Loucy (cell line): ENCODE data around the gene MMP19.

ENCODE experiments used
- H2AFZ ChIP-seq: fragments of 200-600 bp; sonication (generic); 2 replicates; pipeline ENCODE4 v1.6.0; 2016; ENCODE audit warnings: antibody characterized with exemption, mild to moderate bottlenecking, low read length, moderate library complexity
- H3F3A ChIP-seq: fragments of 200-600 bp; 2 replicates; pipeline ENCODE4 v1.6.0; 2016; ENCODE audit warnings: antibody characterized with exemption, low read depth, mild to moderate bottlenecking
- H3K27me3 ChIP-seq: fragments of 200-600 bp; sonication (generic); 2 replicates; pipeline ENCODE4 v1.6.1; 2014; ENCODE audit warnings: low read length, mild to moderate bottlenecking; ENCODE audit not compliant: insufficient read depth, poor library complexity, severe bottlenecking
- H3K36me3 ChIP-seq: fragments of 200-600 bp; sonication (generic); 2 replicates; pipeline ENCODE4 v1.6.1; 2016; ENCODE audit warnings: low read length; ENCODE audit not compliant: insufficient read depth
- H3K4me1 ChIP-seq: fragments of 200-600 bp; sonication (generic); 2 replicates; pipeline ENCODE4 v1.5.1; 2014; ENCODE audit warnings: low read length, mild to moderate bottlenecking; ENCODE audit not compliant: insufficient read depth, poor library complexity, severe bottlenecking
- H3K4me2 ChIP-seq: fragments of 200-600 bp; sonication (generic); 2 replicates; pipeline ENCODE4 v1.6.0; 2014; ENCODE audit warnings: antibody characterized with exemption, low read length, low read depth, mild to moderate bottlenecking; ENCODE audit not compliant: poor library complexity, severe bottlenecking
- H3K4me3 ChIP-seq: fragments of 200-600 bp; sonication (generic); 2 replicates; pipeline ENCODE4 v1.5.1; 2014; ENCODE audit warnings: low read length, mild to moderate bottlenecking, mixed read lengths; ENCODE audit not compliant: poor library complexity, severe bottlenecking
- H3K79me2 ChIP-seq: fragments of 200-600 bp; sonication (generic); 2 replicates; pipeline ENCODE4 v1.6.1; 2014; ENCODE audit warnings: low read length; ENCODE audit not compliant: insufficient read depth
- H3K9ac ChIP-seq: fragments of 200-600 bp; sonication (generic); 2 replicates; pipeline ENCODE4 v1.6.0; 2014; ENCODE audit warnings: mild to moderate bottlenecking, low read depth, low read length, moderate library complexity; ENCODE audit not compliant: poor library complexity, severe bottlenecking
- H3K9me2 ChIP-seq: fragments of 200-600 bp; sonication (generic); replicated peaks from 2 replicates; pipeline ENCODE4 v1.6.1; 2016; ENCODE audit warnings: low read depth, low read length, mixed read lengths
- H3K9me3 ChIP-seq: fragments of 200-600 bp; sonication (generic); 2 replicates; pipeline ENCODE4 v1.6.1; 2014; ENCODE audit warnings: mild to moderate bottlenecking, antibody characterized with exemption, low read length, low read depth; ENCODE audit not compliant: insufficient read depth
- H4K20me1 ChIP-seq: fragments of 200-600 bp; sonication (generic); 2 replicates; pipeline ENCODE4 v1.6.0; 2014; ENCODE audit warnings: antibody characterized with exemption, low read length, mild to moderate bottlenecking; ENCODE audit not compliant: insufficient read depth, poor library complexity, severe bottlenecking
- EZH2phosphoT487 ChIP-seq: fragments of 200-600 bp; IDR thresholded peaks from 2 replicates; pipeline ENCODE4 v1.6.1; 2018; ENCODE audit warnings: antibody characterized with exemption, mild to moderate bottlenecking, moderate library complexity, borderline replicate concordance
- TF ChIP-seq, protein P1 (sequence below): fragments of 200-600 bp; sonication (generic); conservative IDR thresholded peaks from 2 replicates; pipeline ENCODE4 v1.5.1; 2014; ENCODE audit warnings: mild to moderate bottlenecking, antibody characterized with exemption, low read length

MMP19 gene

DNA sequence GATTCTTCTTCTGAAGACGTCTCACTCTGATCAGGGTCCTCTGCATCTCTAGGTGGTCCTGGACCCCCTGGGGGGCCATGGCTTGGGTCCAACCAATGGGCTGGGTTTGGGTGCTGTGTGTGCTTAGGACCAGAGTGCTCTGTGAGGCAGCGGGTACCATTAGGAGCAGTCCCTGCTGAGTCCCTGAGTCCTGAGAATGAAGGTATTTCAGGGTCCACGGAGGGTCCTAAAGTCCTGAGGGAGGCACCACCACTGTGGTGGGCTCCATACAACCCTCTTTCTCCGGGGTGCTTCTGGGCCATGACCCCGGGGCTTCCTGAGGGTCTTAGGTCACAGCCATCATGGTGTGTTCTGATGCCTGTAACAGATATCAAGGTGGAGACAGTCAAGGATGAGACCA is 14.4 kb downstream of the MMP19 start:
- Histone ChIP-seq H4K20me1 (peaks cover 9% of the 10 kb centered on the region), H3K4me3 (peak overlapping the region; percentile 95), H3K27me3 (no peaks in the 10 kb centered on the region), H3K79me2 (peaks cover 75% of the 10 kb centered on the region), H3K9me3 (no peaks in the 10 kb centered on the region), H3K36me3 (no peaks in the 10 kb centered on the region), H3K9me2 (no peaks in the 10 kb centered on the region), H3F3A (no peaks in the 10 kb centered on the region), H3K9ac (peak overlapping the region; percentile 75), H3K4me1 (peaks cover 42% of the 10 kb centered on the region), H2AFZ (no peak overlapping the region), H3K4me2 (peak overlapping the region; percentile 99)
- TF ChIP-seq, protein P1, sequence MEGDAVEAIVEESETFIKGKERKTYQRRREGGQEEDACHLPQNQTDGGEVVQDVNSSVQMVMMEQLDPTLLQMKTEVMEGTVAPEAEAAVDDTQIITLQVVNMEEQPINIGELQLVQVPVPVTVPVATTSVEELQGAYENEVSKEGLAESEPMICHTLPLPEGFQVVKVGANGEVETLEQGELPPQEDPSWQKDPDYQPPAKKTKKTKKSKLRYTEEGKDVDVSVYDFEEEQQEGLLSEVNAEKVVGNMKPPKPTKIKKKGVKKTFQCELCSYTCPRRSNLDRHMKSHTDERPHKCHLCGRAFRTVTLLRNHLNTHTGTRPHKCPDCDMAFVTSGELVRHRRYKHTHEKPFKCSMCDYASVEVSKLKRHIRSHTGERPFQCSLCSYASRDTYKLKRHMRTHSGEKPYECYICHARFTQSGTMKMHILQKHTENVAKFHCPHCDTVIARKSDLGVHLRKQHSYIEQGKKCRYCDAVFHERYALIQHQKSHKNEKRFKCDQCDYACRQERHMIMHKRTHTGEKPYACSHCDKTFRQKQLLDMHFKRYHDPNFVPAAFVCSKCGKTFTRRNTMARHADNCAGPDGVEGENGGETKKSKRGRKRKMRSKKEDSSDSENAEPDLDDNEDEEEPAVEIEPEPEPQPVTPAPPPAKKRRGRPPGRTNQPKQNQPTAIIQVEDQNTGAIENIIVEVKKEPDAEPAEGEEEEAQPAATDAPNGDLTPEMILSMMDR = no peak
- TF ChIP-seq EZH2phosphoT487 = no peak

- TF ChIP-seq, protein P1 = no peak
- no peak for TF ChIP-seq EZH2phosphoT487
- H3K9me3 ChIP-seq = no peaks in the 10 kb centered on the region
- no peaks in the 10 kb centered on the region for H3K9me2 ChIP-seq
- H3K36me3 ChIP-seq = peaks cover 5% of the 10 kb centered on the region; the same call in 1 of the 2 replicates
- peak overlapping the region; percentile 95 for H3K4me3 ChIP-seq
- peaks cover 42% of the 10 kb centered on the region for H3K4me1 ChIP-seq
- H3K9ac ChIP-seq = peak overlapping the region; percentile 75
- H3F3A ChIP-seq = no peaks in the 10 kb centered on the region
- H3K27me3 ChIP-seq = no peaks in the 10 kb centered on the region
- H4K20me1 ChIP-seq = peaks cover 9% of the 10 kb centered on the region
- H3K79me2 ChIP-seq = peaks cover 75% of the 10 kb centered on the region
- peak overlapping the region; percentile 99 for H3K4me2 ChIP-seq
- H2AFZ ChIP-seq = no peak overlapping the region
Observed at GRCh38 chr12:55827806-55828205, 14.9 kb downstream of the MMP19 start.

GRCh38 chr12:55824726-55825125 is 18.0 kb downstream of the MMP19 start:
- no peaks in the 10 kb centered on the region; the same call in 1 of the 2 replicates for H3F3A ChIP-seq
- no peaks in the 10 kb centered on the region for H3K9me2 ChIP-seq
- TF ChIP-seq EZH2phosphoT487 = no peak
- TF ChIP-seq, protein P1 = no peak
- H3K9ac ChIP-seq = peak overlapping the region; percentile 75
- no peaks in the 10 kb centered on the region for H3K9me3 ChIP-seq
- peak overlapping the region; percentile 95 for H3K4me3 ChIP-seq
- peaks cover 18% of the 10 kb centered on the region for H4K20me1 ChIP-seq
- H3K27me3 ChIP-seq = no peaks in the 10 kb centered on the region
- peak overlapping the region; percentile 99 for H3K4me2 ChIP-seq
- peaks cover 36% of the 10 kb centered on the region; the same call in 1 of the 2 replicates for H3K36me3 ChIP-seq
- no peak overlapping the region for H2AFZ ChIP-seq
- peaks cover 31% of the 10 kb centered on the region for H3K4me1 ChIP-seq
- H3K79me2 ChIP-seq = peaks cover 64% of the 10 kb centered on the region
